HEK293 (cell line): Measurements from ENCODE around the gene NUFIP1.

Source experiments
- CTCF ChIP-seq: fragments of 450-650 bp; formaldehyde crosslinking; IDR thresholded peaks from 2 replicates; pipeline ENCODE4 v1.5.1; 2016; ENCODE audit warnings: missing biosample characterization, missing genetic modification characterization
- EGR2 ChIP-seq: fragments of 450-650 bp; formaldehyde crosslinking; IDR thresholded peaks from 2 replicates; pipeline ENCODE4 v1.5.1; 2016; ENCODE audit warnings: low read depth, missing biosample characterization, missing genetic modification characterization
- KLF9 ChIP-seq: fragments of 450-650 bp; formaldehyde crosslinking; IDR thresholded peaks from 2 replicates; pipeline ENCODE4 v1.5.1; 2016; ENCODE audit warnings: missing biosample characterization, missing genetic modification characterization, low read depth
- PATZ1 ChIP-seq: fragments of 450-650 bp; formaldehyde crosslinking; IDR thresholded peaks from 2 replicates; pipeline ENCODE4 v1.5.1; 2016; ENCODE audit warnings: missing biosample characterization, missing genetic modification characterization
- RBAK ChIP-seq: fragments of 450-650 bp; formaldehyde crosslinking; IDR thresholded peaks from 2 replicates; pipeline ENCODE4 v1.5.1; 2016; ENCODE audit warnings: missing biosample characterization, missing genetic modification characterization
- REST ChIP-seq: fragments of 450-650 bp; formaldehyde crosslinking; IDR thresholded peaks from 2 replicates; pipeline ENCODE4 v1.5.1; 2016; ENCODE audit warnings: missing biosample characterization, missing genetic modification characterization
- ZBTB8A ChIP-seq: fragments of 450-650 bp; formaldehyde crosslinking; IDR thresholded peaks from 2 replicates; pipeline ENCODE4 v1.5.1; 2016; ENCODE audit warnings: missing biosample characterization, missing genetic modification characterization
- ZFP69B ChIP-seq: fragments of 450-650 bp; formaldehyde crosslinking; IDR thresholded peaks from 2 replicates; pipeline ENCODE4 v1.5.1; 2016; ENCODE audit warnings: missing biosample characterization, missing genetic modification characterization
- ZNF112 ChIP-seq: fragments of 450-650 bp; formaldehyde crosslinking; IDR thresholded peaks from 2 replicates; pipeline ENCODE4 v1.5.0; 2017; ENCODE audit warnings: missing biosample characterization, missing genetic modification characterization
- ZNF19 ChIP-seq: fragments of 450-650 bp; formaldehyde crosslinking; IDR thresholded peaks from 2 replicates; pipeline ENCODE4; 2016; ENCODE audit warnings: missing biosample characterization, missing genetic modification characterization, low read depth
- ZNF214 ChIP-seq: fragments of 450-650 bp; formaldehyde crosslinking; IDR thresholded peaks from 2 replicates; pipeline ENCODE4 v1.5.1; 2017; ENCODE audit warnings: missing biosample characterization, mild to moderate bottlenecking, missing genetic modification characterization, borderline replicate concordance
- ZNF341 ChIP-seq: fragments of 450-650 bp; formaldehyde crosslinking; IDR thresholded peaks from 2 replicates; pipeline ENCODE4; 2016; ENCODE audit warnings: low read depth, missing biosample characterization, missing genetic modification characterization
- ZNF391 ChIP-seq: fragments of 450-650 bp; formaldehyde crosslinking; IDR thresholded peaks from 2 replicates; pipeline ENCODE4 v1.5.1; 2016; ENCODE audit warnings: low read depth, missing biosample characterization, missing genetic modification characterization, borderline replicate concordance
- ZNF416 ChIP-seq: fragments of 450-650 bp; formaldehyde crosslinking; IDR thresholded peaks from 2 replicates; pipeline ENCODE4 v1.5.1; 2016; ENCODE audit warnings: missing biosample characterization, missing genetic modification characterization
- ZNF48 ChIP-seq: fragments of 450-650 bp; formaldehyde crosslinking; IDR thresholded peaks from 2 replicates; pipeline ENCODE4 v1.5.1; 2016; ENCODE audit warnings: missing biosample characterization, missing genetic modification characterization
- ZNF501 ChIP-seq: fragments of 450-650 bp; formaldehyde crosslinking; IDR thresholded peaks from 2 replicates; pipeline ENCODE4 v1.5.1; 2016; ENCODE audit warnings: missing biosample characterization, missing genetic modification characterization
- ZNF514 ChIP-seq: fragments of 450-650 bp; formaldehyde crosslinking; IDR thresholded peaks from 2 replicates; pipeline ENCODE4 v1.5.1; 2016; ENCODE audit warnings: missing biosample characterization, missing genetic modification characterization
- ZNF518A ChIP-seq: fragments of 450-650 bp; formaldehyde crosslinking; conservative IDR thresholded peaks from 2 replicates; pipeline ENCODE4 v1.5.1; 2016; ENCODE audit warnings: low read depth, missing biosample characterization, missing genetic modification characterization
- ZNF529 ChIP-seq: fragments of 450-650 bp; formaldehyde crosslinking; IDR thresholded peaks from 2 replicates; pipeline ENCODE4 v1.5.1; 2017; ENCODE audit warnings: missing genetic modification characterization, missing biosample characterization; ENCODE audit not compliant: insufficient replicate concordance
- ZNF621 ChIP-seq: fragments of 450-650 bp; formaldehyde crosslinking; IDR thresholded peaks from 2 replicates; pipeline ENCODE4 v1.5.1; 2017; ENCODE audit warnings: missing biosample characterization, missing genetic modification characterization
- ZNF626 ChIP-seq: fragments of 450-650 bp; sonication (Bioruptor Pico); formaldehyde crosslinking; IDR thresholded peaks from 2 replicates; pipeline ENCODE4 v1.5.1; 2018; ENCODE audit warnings: missing biosample characterization, missing genetic modification characterization, inconsistent platforms
- ZNF629 ChIP-seq: fragments of 450-650 bp; formaldehyde crosslinking; IDR thresholded peaks from 2 replicates; pipeline ENCODE4 v1.5.1; 2017; ENCODE audit warnings: missing biosample characterization, missing genetic modification characterization
- ZNF658 ChIP-seq: fragments of 450-650 bp; formaldehyde crosslinking; IDR thresholded peaks from 2 replicates; pipeline ENCODE4; 2016; ENCODE audit warnings: missing biosample characterization, missing genetic modification characterization
- ZNF792 ChIP-seq: fragments of 450-650 bp; formaldehyde crosslinking; IDR thresholded peaks from 2 replicates; pipeline ENCODE4 v1.5.1; 2016; ENCODE audit warnings: missing biosample characterization, missing genetic modification characterization
- ZNF843 ChIP-seq: fragments of 450-650 bp; formaldehyde crosslinking; IDR thresholded peaks from 2 replicates; pipeline ENCODE4 v1.5.1; 2016; ENCODE audit warnings: missing biosample characterization, missing genetic modification characterization
- ZSCAN18 ChIP-seq: fragments of 450-650 bp; formaldehyde crosslinking; IDR thresholded peaks from 2 replicates; pipeline ENCODE4 v1.5.1; 2016; ENCODE audit warnings: missing biosample characterization, missing genetic modification characterization

The NUFIP1 gene

GRCh38 chr13:44989071-44989889, at the start of gene NUFIP1, which contains the start of gene GPALPP1 (continued):
- 0 out of 2 replicates have a peak, but pooled peaks have one; percentile 58 for TF ChIP-seq ZNF518A (tag by site-specific recombination)
- TF ChIP-seq ZNF416 (tag by site-specific recombination) = no peak
- no peak for TF ChIP-seq ZNF19 (tag by site-specific recombination)
- TF ChIP-seq ZBTB8A (tag by site-specific recombination) = peak; percentile 89
- no peak for TF ChIP-seq ZNF626 (tag by site-specific recombination)
- no peak for TF ChIP-seq ZNF792 (tag by site-specific recombination)
- TF ChIP-seq ZNF501 (tag by site-specific recombination) = peak; percentile 77; the same call in 1 of the 2 replicates
- no peak for TF ChIP-seq RBAK (tag by site-specific recombination)
- TF ChIP-seq ZNF621 (tag by site-specific recombination) = no peak
- peak; percentile 45 for TF ChIP-seq KLF9 (tag by site-specific recombination)
- TF ChIP-seq ZSCAN18 = no peak
- peak; percentile 82 for TF ChIP-seq EGR2 (tag by site-specific recombination)
- no peak for TF ChIP-seq ZNF48 (tag by site-specific recombination)
- no peak for TF ChIP-seq ZNF843 (tag by site-specific recombination)
- no peak for TF ChIP-seq ZNF214 (tag by site-specific recombination)
- no peak for TF ChIP-seq ZNF514 (tag by site-specific recombination)
- no peak for TF ChIP-seq ZNF529
- no peak for TF ChIP-seq CTCF (tag by site-specific recombination)
- no peak for TF ChIP-seq ZNF658 (tag by site-specific recombination)
- TF ChIP-seq ZNF391 (tag by site-specific recombination) = peak; percentile 22; the same call in 1 of the 2 replicates
- TF ChIP-seq ZNF341 (tag by site-specific recombination) = 0 out of 2 replicates have a peak, but pooled peaks have one; percentile 51
- peak; percentile 96 for TF ChIP-seq ZNF629
- TF ChIP-seq REST (tag by site-specific recombination) = no peak
- peak; percentile 62; the same call in 1 of the 2 replicates for TF ChIP-seq ZFP69B (tag by site-specific recombination)
- TF ChIP-seq PATZ1 (tag by site-specific recombination) = no peak; the same call in 1 of the 2 replicates
- TF ChIP-seq ZNF112 (tag by site-specific recombination) = no peak
